Measurements from ENCODE around the gene MBD6. TPM values are rescaled to one million over a fixed set of nuclear protein-coding genes. Genes with fewer than 3 reads are reported as not detected.
"Not testable (repeated sequence)": the region's sequence is repeated elsewhere in the genome, so short reads cannot be mapped to it uniquely, and the experiment has no call there.

The MBD6 gene
- total RNA-seq, 1 experiment from 2014 or later: 60.1 TPM

- Histone ChIP-seq H3K36me3 (no peaks in the 10 kb centered on the region), H3K27ac (no peak overlapping the region), H3K4me3 (no peak overlapping the region), H3K4me1 (peaks cover 51% of the 10 kb centered on the region), H3K27me3 (no peaks in the 10 kb centered on the region), H3K9me3 (replicated peaks) (no peaks in the 10 kb centered on the region)
- peak; percentile 87 to 92 for DNase-seq
Observed at GRCh38 chr12:57481671-57482070, 41.0 kb upstream of the MBD6 start.

DNA sequence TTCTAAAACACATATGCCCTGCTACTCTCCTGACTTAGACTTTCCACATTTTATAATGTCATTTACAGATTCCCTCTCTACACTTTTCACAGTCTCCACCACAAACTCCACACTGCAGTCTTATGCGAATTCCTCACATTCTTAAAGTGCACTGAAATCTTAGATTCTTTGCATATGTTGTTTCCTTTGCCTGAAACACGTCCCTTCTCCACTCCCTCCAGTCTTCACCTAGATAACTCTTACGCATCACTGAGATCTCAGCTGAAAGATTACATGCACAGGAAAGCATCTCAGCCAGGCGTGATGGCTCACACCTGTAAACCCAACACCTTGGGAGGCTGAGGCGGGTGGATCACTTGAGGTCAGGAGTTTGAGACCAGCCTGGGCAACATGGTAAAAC, 39.2 kb upstream of the MBD6 start:
- Histone ChIP-seq H3K4me3 (no peak overlapping the region), H3K9me3 (replicated peaks) (no peaks in the 10 kb centered on the region), H3K4me1 (peaks cover 42% of the 10 kb centered on the region), H3K27ac (no peak overlapping the region), H3K36me3 (no peaks in the 10 kb centered on the region), H3K27me3 (no peaks in the 10 kb centered on the region)
- no peak for DNase-seq

DNA sequence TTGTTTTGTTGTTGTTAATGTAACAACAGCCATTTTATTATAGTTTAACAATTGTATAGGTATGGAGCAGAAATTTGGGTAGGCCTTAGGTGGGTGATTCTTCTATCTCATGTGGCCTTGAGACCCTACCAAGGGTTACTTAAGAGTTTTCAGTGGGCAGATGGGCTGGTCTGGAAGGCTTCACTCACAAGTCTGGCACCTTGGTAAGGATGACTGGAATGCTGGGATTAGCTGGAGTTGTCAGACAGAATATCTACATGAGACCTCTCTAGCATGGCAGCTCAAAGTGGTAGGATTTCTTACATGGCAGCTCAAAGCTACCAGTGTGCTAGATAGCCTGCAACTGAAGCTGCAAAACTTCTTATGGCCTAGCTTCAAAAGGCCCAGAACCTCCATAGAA, 36.9 kb upstream of the MBD6 start:
- H3K4me3 ChIP-seq: no peak overlapping the region

GRCh38 chr12:57487055-57487596, 35.5 kb upstream of the MBD6 start:
- Histone ChIP-seq H3K36me3 (peaks cover 31% of the 10 kb centered on the region), H3K9me3 (replicated peaks) (no peaks in the 10 kb centered on the region), H3K4me1 (peaks cover 24% of the 10 kb centered on the region), H3K4me3 (peak overlapping the region; percentile 87), H3K27ac (peak overlapping the region; percentile 68), H3K27me3 (no peaks in the 10 kb centered on the region)
- DNase-seq: no peak

More for the DNA sequence above, 36.9 kb upstream of the MBD6 start:
- no peak for DNase-seq
- Histone ChIP-seq H3K36me3 (peaks cover 17% of the 10 kb centered on the region), H3K27ac (no peak overlapping the region), H3K27me3 (no peaks in the 10 kb centered on the region), H3K4me1 (peaks cover 33% of the 10 kb centered on the region), H3K9me3 (replicated peaks) (no peaks in the 10 kb centered on the region)

- Histone ChIP-seq H3K4me1 (peaks cover 19% of the 10 kb centered on the region), H3K27ac (peak within 1 kb of the TSS; percentile 68), H3K36me3 (peaks cover 36% of the 10 kb centered on the region), H3K4me3 (peak within 1 kb of the TSS; percentile 87), H3K9me3 (replicated peaks) (no peaks in the 10 kb centered on the region; the same call in 1 of the 2 replicates), H3K27me3 (no peaks in the 10 kb centered on the region)
- DNase-seq: peak; percentile 100
Observed at GRCh38 chr12:57487597-57488401, 34.8 kb upstream of the MBD6 start, which contains the start of gene MARS1. MARS1 (plus strand) TSS chr12:57488068; CDS start chr12:57488091, 23 bp downstream.

- no peaks in the 10 kb centered on the region for H3K27me3 ChIP-seq
- peaks cover 11% of the 10 kb centered on the region for H3K4me1 ChIP-seq
- peaks cover 39% of the 10 kb centered on the region for H3K36me3 ChIP-seq
- peak overlapping the region; percentile 87 for H3K4me3 ChIP-seq
- H3K9me3 ChIP-seq (replicated peaks): no peaks in the 10 kb centered on the region; the same call in 1 of the 2 replicates
- DNase-seq: peak; percentile 88 to 89
- H3K27ac ChIP-seq: peak overlapping the region; percentile 68
Observed at GRCh38 chr12:57488402-57489156, 34.0 kb upstream of the MBD6 start.

GRCh38 chr12:57489157-57489641, 33.4 kb upstream of the MBD6 start:
- Histone ChIP-seq H3K27me3 (no peaks in the 10 kb centered on the region), H3K36me3 (peaks cover 44% of the 10 kb centered on the region), H3K4me3 (peak overlapping the region; percentile 87), H3K27ac (no peak overlapping the region), H3K4me1 (peaks cover 10% of the 10 kb centered on the region), H3K9me3 (replicated peaks) (no peaks in the 10 kb centered on the region; the same call in 1 of the 2 replicates)
- DNase-seq: no peak

GRCh38 chr12:57490126-57490525, 32.5 kb upstream of the MBD6 start:
- H3K36me3 ChIP-seq: peaks cover 47% of the 10 kb centered on the region
- H3K27ac ChIP-seq: no peak overlapping the region
- no peaks in the 10 kb centered on the region for H3K27me3 ChIP-seq
- H3K4me3 ChIP-seq: no peak overlapping the region
- peaks cover 10% of the 10 kb centered on the region for H3K4me1 ChIP-seq
- H3K9me3 ChIP-seq (replicated peaks): no peaks in the 10 kb centered on the region; the same call in 1 of the 2 replicates
- DNase-seq: no peak

DNA sequence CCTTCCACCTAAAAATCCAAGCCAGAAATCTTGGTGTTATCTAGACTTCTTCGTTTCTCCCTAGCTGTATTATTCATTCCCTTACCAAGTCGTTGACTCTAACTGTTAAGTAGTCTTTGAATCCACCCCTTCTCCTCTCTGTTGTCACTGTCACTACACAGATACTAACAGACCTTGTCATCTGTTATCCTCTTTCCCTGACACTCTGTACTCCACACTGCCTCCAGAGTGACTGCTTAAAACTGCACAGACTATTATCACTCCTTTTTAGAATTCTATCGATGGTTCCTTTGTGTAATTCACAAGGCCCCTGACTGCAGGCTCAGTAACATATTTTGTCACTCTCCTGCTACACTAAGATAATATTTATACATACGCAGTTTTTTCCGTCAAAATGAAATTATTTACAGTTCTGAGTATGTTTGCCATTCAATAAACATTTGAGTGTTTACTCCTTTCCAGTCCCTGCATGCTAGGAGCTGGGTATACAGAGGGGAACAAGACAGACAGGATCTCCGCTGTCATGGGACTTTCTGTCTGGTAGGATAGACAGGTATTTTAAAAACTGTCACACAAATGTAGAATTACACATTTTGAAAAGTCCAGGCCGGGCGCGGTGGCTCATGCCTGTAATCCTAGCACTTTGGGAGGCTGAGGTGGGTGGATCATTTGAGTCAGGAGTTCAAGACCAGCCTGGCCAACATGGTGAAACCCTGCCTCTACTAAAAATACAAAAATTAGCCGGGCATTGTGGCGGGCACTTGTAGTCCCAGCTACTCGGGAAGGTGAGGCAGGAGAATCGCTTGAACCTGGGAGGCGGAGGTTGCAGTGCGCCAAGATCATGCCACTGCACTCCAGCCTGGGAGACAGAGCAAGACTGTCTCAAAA, 31.0 kb upstream of the MBD6 start:
- DNase-seq: peak in 1 of 2 experiments; percentile 67
- Histone ChIP-seq H3K9me3 (replicated peaks) (no peaks in the 10 kb centered on the region; the same call in 1 of the 2 replicates), H3K4me3 (no peak overlapping the region), H3K27me3 (no peaks in the 10 kb centered on the region), H3K4me1 (peaks cover 10% of the 10 kb centered on the region), H3K36me3 (peaks cover 57% of the 10 kb centered on the region), H3K27ac (no peak overlapping the region)

- H3K36me3 ChIP-seq: peaks cover 77% of the 10 kb centered on the region
- H3K4me1 ChIP-seq; H3K9me3 ChIP-seq (replicated peaks); DNase-seq; H3K4me3 ChIP-seq; H3K27me3 ChIP-seq; H3K27ac ChIP-seq: not testable (repeated sequence)
Observed at GRCh38 chr12:57495051-57495701, 27.4 kb upstream of the MBD6 start.

GRCh38 chr12:57496822-57497221, 25.8 kb upstream of the MBD6 start:
- no peak for DNase-seq
- Histone ChIP-seq H3K36me3 (peaks cover 79% of the 10 kb centered on the region), H3K9me3 (replicated peaks) (no peaks in the 10 kb centered on the region; the same call in 1 of the 2 replicates), H3K4me3 (no peak overlapping the region), H3K27me3 (no peaks in the 10 kb centered on the region), H3K4me1 (no peaks in the 10 kb centered on the region), H3K27ac (no peak overlapping the region)

DNA sequence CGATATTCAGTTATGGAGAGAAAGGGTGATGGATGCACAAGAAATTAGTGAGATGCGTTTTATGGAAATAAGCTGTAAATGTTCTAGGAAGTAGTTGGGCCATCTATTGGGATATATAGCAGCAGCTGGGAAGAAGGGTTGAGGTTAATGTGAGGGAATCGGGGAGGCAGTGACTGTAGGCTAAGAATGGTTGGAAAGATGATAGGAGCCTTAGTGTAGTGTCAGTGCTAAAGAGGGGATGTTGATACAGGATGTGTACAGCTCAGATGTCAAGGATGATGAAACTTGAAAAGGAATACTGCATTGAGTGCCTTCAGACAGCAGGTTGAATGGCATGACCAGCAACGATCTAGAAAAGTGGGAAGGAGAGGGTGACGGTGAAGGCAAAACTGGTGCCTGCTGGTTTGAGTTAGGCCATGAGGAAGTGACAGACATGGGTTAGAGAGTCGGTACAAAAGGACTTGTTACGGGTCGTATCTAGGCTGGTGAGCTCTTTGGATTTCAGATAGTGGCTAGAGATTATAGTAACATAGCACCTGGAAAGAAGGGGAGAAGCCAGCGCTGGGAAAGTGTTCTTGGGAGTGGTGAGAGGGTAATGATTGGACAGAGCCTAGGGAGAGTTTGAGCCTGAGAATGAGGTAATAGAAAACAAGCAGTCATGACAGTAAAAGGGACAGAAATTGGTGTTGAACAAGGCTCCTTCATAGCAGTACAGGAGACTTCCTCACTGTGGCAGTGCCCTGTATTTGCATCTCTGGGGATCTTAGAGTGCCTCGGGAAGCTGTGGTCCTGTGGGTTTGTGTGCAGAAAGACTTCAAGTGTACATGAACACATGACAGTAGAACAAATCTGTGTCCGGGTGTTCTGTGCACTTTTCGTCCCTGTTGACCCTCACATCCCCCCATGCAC, 25.1 kb upstream of the MBD6 start:
- Histone ChIP-seq H3K36me3 (peaks cover 80% of the 10 kb centered on the region), H3K27ac (no peak overlapping the region), H3K4me1 (no peaks in the 10 kb centered on the region), H3K27me3 (no peaks in the 10 kb centered on the region), H3K9me3 (replicated peaks) (no peaks in the 10 kb centered on the region; the same call in 1 of the 2 replicates), H3K4me3 (no peak overlapping the region)
- no peak for DNase-seq

DNA sequence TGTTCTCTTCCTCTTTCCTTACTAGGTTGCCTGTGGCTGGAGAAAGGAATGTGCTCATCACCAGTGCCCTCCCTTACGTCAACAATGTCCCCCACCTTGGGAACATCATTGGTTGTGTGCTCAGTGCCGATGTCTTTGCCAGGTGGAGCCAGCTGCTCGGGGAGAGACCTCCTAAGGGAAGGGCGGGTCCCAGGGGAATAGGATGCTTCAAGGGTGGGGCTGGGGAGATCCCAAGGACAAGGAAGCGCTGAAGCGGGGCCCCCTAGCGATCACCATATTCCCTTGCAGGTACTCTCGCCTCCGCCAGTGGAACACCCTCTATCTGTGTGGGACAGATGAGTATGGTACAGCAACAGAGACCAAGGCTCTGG, 24.5 kb upstream of the MBD6 start:
- H3K27ac ChIP-seq: no peak overlapping the region
- H3K4me3 ChIP-seq: no peak overlapping the region
- peak in 1 of 2 experiments; percentile 66 for DNase-seq
- H3K4me1 ChIP-seq: no peaks in the 10 kb centered on the region
- H3K9me3 ChIP-seq (replicated peaks): no peaks in the 10 kb centered on the region
- H3K36me3 ChIP-seq: peaks cover 79% of the 10 kb centered on the region
- H3K27me3 ChIP-seq: no peaks in the 10 kb centered on the region
